Mesodermal cell (in vitro differentiated cells): ENCODE measurements around the gene FGFBP2.
A peak's percentile ranks its signal among the peaks of the same experiment; 100 is the strongest.

Source experiments
- H3K27ac ChIP-seq: 2 replicates; pipeline ENCODE4 v1.7.0; 2013; ENCODE audit warnings: mild to moderate bottlenecking, low read depth, low read length, moderate library complexity; ENCODE audit not compliant: severe bottlenecking
- H3K36me3 ChIP-seq: 2 replicates; pipeline ENCODE4 v1.7.1; 2013; ENCODE audit warnings: mild to moderate bottlenecking, low read length, moderate library complexity; ENCODE audit not compliant: control insufficient read depth, insufficient read depth
- H3K4me1 ChIP-seq: one replicate; pipeline ENCODE4 v1.7.1; 2013; ENCODE audit warnings: mild to moderate bottlenecking, low read length; ENCODE audit not compliant: insufficient read depth, control insufficient read depth, poor library complexity, severe bottlenecking
- H3K4me3 ChIP-seq: 2 replicates; pipeline ENCODE4 v1.7.0; 2013; ENCODE audit warnings: low read length, control low read depth, mild to moderate bottlenecking; ENCODE audit not compliant: insufficient read depth, poor library complexity, severe bottlenecking; ENCODE audit errors: extremely low read depth
- H3K9me3 ChIP-seq: 2 replicates; pipeline ENCODE4 v1.7.1; 2013; ENCODE audit warnings: mild to moderate bottlenecking, low read length, moderate library complexity; ENCODE audit not compliant: control insufficient read depth
- WGBS, 2 experiments: methylation state at CpG; one replicate each; pipeline ENCODE4 v1.1.5; 2013; ENCODE audit warnings: missing lambda C conversion rate in 2 of 2; ENCODE audit not compliant: insufficient coverage in 2 of 2; 5-methylcytosine and 5-hydroxymethylcytosine counted together

Gene FGFBP2

GRCh38 chr4:15992167-15992485 lies 29.2 kb upstream of the FGFBP2 start:
- Histone ChIP-seq H3K27ac (no peak overlapping the region), H3K36me3 (peaks cover 16% of the 10 kb centered on the region), H3K4me1 (no peaks in the 10 kb centered on the region), H3K4me3 (no peak overlapping the region), H3K9me3 (no peaks in the 10 kb centered on the region)
- WGBS, 2 experiments = 80 to 95% methylated on average over 1 of the region's 2 CpGs

GRCh38 chr4:15990570-15991285 lies 27.8 kb upstream of the FGFBP2 start:
- Histone ChIP-seq H3K9me3 (no peaks in the 10 kb centered on the region), H3K36me3 (peaks cover 27% of the 10 kb centered on the region), H3K27ac (no peak overlapping the region), H3K4me1 (no peaks in the 10 kb centered on the region), H3K4me3 (no peak overlapping the region)
- 93 to 97% methylated on average over 3 of the region's 12 CpGs for WGBS, 2 experiments

- Histone ChIP-seq H3K4me3 (no peak overlapping the region), H3K27ac (no peak overlapping the region), H3K9me3 (no peaks in the 10 kb centered on the region), H3K4me1 (no peaks in the 10 kb centered on the region), H3K36me3 (peaks cover 37% of the 10 kb centered on the region)
- WGBS, 2 experiments = 86% methylated on average over 4 to 5 of the region's 6 CpGs
Observed at GRCh38 chr4:15989424-15989823, 26.4 kb upstream of the FGFBP2 start.

- Histone ChIP-seq H3K9me3 (no peaks in the 10 kb centered on the region), H3K36me3 (peaks cover 38% of the 10 kb centered on the region), H3K4me3 (no peak overlapping the region), H3K27ac (no peak overlapping the region), H3K4me1 (peaks cover 5% of the 10 kb centered on the region)
- WGBS, 2 experiments = 100% methylated on average over 1 of the region's 1 CpG
Observed at GRCh38 chr4:15988222-15988621, 25.2 kb upstream of the FGFBP2 start.

GRCh38 chr4:15986907-15987306 lies 23.9 kb upstream of the FGFBP2 start:
- Histone ChIP-seq H3K27ac (no peak overlapping the region), H3K4me3 (no peak overlapping the region), H3K4me1 (peaks cover 10% of the 10 kb centered on the region), H3K36me3 (peaks cover 46% of the 10 kb centered on the region), H3K9me3 (no peaks in the 10 kb centered on the region)
- 89 to 90% methylated on average over 2 to 3 of the region's 5 CpGs for WGBS, 2 experiments

GRCh38 chr4:15983610-15984009 lies 20.6 kb upstream of the FGFBP2 start:
- WGBS, 2 experiments = 83 to 92% methylated on average over 1 of the region's 2 CpGs
- peaks cover 45% of the 10 kb centered on the region for H3K36me3 ChIP-seq

GRCh38 chr4:15982842-15983524 lies 20.0 kb upstream of the FGFBP2 start:
- 83 to 87% methylated on average over 7 to 8 of the region's 8 CpGs for WGBS, 2 experiments
- H3K27ac ChIP-seq = peak overlapping the region; percentile 52
- peaks cover 49% of the 10 kb centered on the region for H3K36me3 ChIP-seq
- H3K4me3 ChIP-seq = no peak overlapping the region
- peaks cover 10% of the 10 kb centered on the region for H3K4me1 ChIP-seq
- no peaks in the 10 kb centered on the region for H3K9me3 ChIP-seq

More at GRCh38 chr4:15983610-15984009, 20.6 kb upstream of the FGFBP2 start:
- H3K27ac ChIP-seq = peak overlapping the region; percentile 52
- H3K4me3 ChIP-seq = no peak overlapping the region
- H3K9me3 ChIP-seq = no peaks in the 10 kb centered on the region
- peaks cover 10% of the 10 kb centered on the region for H3K4me1 ChIP-seq

- Histone ChIP-seq H3K9me3 (no peaks in the 10 kb centered on the region), H3K27ac (no peak overlapping the region), H3K4me1 (no peaks in the 10 kb centered on the region), H3K36me3 (peaks cover 9% of the 10 kb centered on the region), H3K4me3 (no peak overlapping the region)
- 79 to 86% methylated on average over 6 of the region's 7 CpGs for WGBS, 2 experiments
Observed at GRCh38 chr4:15976456-15977447, 13.8 kb upstream of the FGFBP2 start.

GRCh38 chr4:15971068-15971801 lies 8.3 kb upstream of the FGFBP2 start:
- Histone ChIP-seq H3K27ac (no peak overlapping the region), H3K4me1 (no peaks in the 10 kb centered on the region), H3K4me3 (no peak overlapping the region), H3K36me3 (peaks cover 8% of the 10 kb centered on the region), H3K9me3 (no peaks in the 10 kb centered on the region)
- 93 to 97% methylated on average over 7 to 8 of the region's 9 CpGs for WGBS, 2 experiments
